IgD-negative memory B cell (primary cell): ENCODE results near the gene NAA50. TPM values are rescaled to one million over a fixed set of nuclear protein-coding genes. Genes with fewer than 3 reads are reported as not detected.
A peak's percentile ranks its signal among the peaks of the same experiment; 100 is the strongest.

Source experiments
- H3K27ac Mint-ChIP-seq, 3 donors: one replicate each; pipeline ENCODE4 v1.8.0; 2020 to 2022; ENCODE audit warnings: mild to moderate bottlenecking in 3 of 3, mixed read lengths in 3 of 3, moderate library complexity in 1 of 3
- H3K27me3 Mint-ChIP-seq: one replicate; pipeline ENCODE4 v1.8.0; 2021; ENCODE audit warnings: mixed read lengths
- H3K36me3 Mint-ChIP-seq: one replicate; pipeline ENCODE4 v1.8.0; 2020; ENCODE audit warnings: mild to moderate bottlenecking, mixed read lengths
- H3K4me1 Mint-ChIP-seq, 3 donors: one replicate each; pipeline ENCODE4 v1.8.0; 2020 to 2022; ENCODE audit warnings: mixed read lengths in 3 of 3, mild to moderate bottlenecking in 1 of 3
- H3K4me3 Mint-ChIP-seq, 4 donors: one replicate each; pipeline ENCODE4 v1.8.0; 2020 to 2022; ENCODE audit warnings: mild to moderate bottlenecking in 4 of 4, mixed read lengths in 4 of 4, moderate library complexity in 3 of 4
- H3K9me3 Mint-ChIP-seq, 3 donors: one replicate each; pipeline ENCODE4 v1.8.0; 2020 to 2021; ENCODE audit warnings: mixed read lengths in 3 of 3, mild to moderate bottlenecking in 1 of 3
- polyA plus RNA-seq: library from polyadenylated mRNA; unstranded; fragments of 300-500 nt; fragmentation: Illumina TruSeq; gene quantifications from one replicate; pipeline ENCODE4 v1.2.3, GENCODE V29; 2021

Gene NAA50
- polyA plus RNA-seq, 1 donor from 2014 or later = 104 TPM

DNA sequence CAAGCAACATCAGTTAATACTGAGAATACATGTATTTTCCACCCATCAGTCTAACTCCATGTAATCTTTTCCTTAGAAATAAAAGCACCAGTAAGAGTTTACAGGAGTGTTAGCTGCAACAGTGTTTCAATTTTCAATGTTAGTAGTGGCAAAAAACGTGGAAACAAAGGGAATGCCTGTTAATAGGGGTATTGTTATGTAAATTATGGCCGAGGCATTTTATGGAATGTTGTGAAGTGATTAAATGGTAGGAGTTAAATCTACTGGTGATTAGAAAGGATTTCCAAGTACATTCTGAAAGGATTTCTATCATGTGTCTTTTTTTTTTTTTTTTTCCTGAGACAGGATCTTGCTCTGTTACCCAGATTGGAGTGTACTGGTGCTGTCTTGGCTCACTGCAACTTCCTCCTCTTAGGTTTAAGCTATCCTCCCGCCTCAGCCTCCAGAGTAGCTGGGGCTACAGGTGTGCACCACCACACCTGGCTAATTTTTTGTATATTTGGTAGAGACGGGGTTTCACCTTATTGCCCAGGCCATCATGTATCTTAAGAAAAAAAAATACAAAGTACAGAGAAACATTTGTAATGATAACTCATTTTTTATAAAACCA is 7.4 kb upstream of the NAA50 start:
- Mint-ChIP-seq H3K27ac (peak overlapping the region in 1 of 3 donors; percentile 57), H3K27me3 (no peaks in the 10 kb centered on the region), H3K9me3 (peaks cover 0 to 4% (median 3%) of the 10 kb centered on the region in 3 donors), H3K4me3 (no peak overlapping the region), H3K36me3 (no peaks in the 10 kb centered on the region), H3K4me1 (peaks cover 15 to 29% (median 27%) of the 10 kb centered on the region in 3 donors)

DNA sequence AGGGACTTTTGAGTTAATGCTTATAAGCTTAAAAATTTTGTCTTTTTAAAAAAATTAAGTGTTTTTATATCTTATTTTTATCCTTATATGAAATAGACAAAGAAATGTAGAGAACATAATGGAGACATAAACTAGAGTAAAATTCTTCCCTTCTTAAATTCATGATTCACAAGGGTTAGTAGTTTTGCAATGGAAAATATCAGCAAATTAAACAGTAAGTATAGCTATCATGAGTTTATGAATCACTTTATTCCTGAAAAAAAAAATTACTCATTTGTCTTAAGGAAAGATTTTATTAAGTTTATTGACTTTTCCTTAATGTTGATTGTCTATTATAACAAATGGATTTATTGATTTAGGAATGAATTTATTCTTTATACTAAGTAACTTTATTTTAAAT is 5.1 kb upstream of the NAA50 start:
- Mint-ChIP-seq H3K4me1 (peaks cover 24 to 37% (median 32%) of the 10 kb centered on the region in 3 donors), H3K9me3 (no peaks in the 10 kb centered on the region), H3K36me3 (no peaks in the 10 kb centered on the region), H3K27me3 (no peaks in the 10 kb centered on the region), H3K4me3 (no peak overlapping the region), H3K27ac (no peak overlapping the region)

DNA sequence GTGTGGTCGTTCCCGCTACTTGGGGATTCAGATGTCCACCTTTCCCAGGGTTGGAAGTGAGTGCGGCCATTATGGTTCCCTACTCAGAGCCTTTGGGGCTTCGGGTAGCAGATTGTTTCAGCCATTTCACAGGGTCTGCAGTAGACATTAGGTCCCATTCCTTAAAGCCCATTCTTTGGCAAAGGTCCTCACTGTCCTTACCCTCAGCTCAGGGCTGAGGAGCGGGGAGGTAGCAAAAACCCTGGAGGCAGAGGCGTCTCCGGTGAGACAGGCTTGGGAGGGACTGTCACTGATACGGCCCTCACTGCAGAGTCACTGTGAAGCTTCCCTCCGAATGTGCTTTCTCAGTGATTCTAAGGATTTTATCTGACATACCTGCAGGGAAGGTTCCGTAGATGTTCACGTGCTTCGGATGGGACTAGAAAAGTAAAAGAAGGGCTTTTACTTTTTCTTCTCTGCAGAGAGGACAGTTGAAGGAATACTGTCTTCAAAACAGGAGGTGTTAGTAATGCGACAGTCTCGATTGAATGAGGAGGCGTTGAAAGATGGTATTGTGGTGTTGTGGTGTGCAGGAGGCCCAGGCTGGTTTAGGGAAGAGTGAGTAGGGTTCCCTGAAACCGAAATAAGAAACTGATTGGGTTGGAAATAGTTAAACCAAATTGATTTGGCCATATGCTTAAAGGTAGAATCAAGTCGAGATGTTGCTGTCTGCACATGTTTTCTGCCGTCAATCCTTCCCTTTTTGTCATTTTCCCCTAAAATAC is 1.4 kb upstream of the NAA50 start:
- Mint-ChIP-seq H3K27me3 (no peaks in the 10 kb centered on the region), H3K4me3 (peak overlapping the region; percentile 92 to 100 (median 98)), H3K36me3 (peaks cover 1% of the 10 kb centered on the region), H3K27ac (peak overlapping the region; percentile 95 to 100 (median 100)), H3K4me1 (peaks cover 29 to 45% (median 44%) of the 10 kb centered on the region in 3 donors), H3K9me3 (no peaks in the 10 kb centered on the region)

DNA sequence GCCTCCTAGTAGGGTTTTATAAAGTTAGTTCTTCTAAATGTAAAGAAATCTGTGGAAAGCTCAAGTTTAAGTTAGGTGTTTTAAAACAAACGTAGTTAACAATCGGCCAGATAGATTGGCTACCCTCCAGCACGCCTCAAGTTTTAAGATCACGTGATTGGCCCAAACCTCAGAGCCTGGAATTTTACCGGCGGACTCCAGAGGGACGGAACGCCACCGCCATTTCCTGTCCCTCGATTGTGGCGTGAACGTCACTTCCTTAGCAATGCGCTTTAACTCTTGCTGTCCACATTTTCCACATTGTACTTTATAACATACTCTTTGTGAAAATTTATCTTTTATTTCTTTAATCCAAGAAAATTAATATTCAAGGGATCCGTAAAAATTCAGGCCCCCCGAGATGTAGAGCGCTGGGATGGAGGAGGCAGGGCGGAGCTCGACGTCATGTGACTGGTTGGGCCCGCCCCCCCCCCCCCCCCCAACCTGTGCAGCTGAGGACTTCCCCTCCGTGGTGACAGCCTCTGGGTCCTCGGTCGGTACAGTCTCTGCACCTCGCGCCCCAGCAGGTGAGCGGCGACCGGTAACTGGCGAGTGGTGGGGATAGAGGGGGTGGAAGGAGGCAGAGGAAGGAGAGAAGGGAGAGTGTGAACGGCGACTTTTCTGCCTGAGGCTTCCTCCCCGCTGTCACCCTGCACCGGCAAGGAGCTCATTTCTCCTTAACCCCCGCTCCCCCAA is 666 bp upstream of the NAA50 start, which contains the start of gene ATP6V1A:
ATP6V1A (plus strand) TSS at position 488 of the 735 bp plus-strand sequence. CDS start 31,719 bp downstream, outside the sequence.
- H3K36me3 Mint-ChIP-seq = peaks cover 1% of the 10 kb centered on the region
- H3K9me3 Mint-ChIP-seq = no peaks in the 10 kb centered on the region

DNA sequence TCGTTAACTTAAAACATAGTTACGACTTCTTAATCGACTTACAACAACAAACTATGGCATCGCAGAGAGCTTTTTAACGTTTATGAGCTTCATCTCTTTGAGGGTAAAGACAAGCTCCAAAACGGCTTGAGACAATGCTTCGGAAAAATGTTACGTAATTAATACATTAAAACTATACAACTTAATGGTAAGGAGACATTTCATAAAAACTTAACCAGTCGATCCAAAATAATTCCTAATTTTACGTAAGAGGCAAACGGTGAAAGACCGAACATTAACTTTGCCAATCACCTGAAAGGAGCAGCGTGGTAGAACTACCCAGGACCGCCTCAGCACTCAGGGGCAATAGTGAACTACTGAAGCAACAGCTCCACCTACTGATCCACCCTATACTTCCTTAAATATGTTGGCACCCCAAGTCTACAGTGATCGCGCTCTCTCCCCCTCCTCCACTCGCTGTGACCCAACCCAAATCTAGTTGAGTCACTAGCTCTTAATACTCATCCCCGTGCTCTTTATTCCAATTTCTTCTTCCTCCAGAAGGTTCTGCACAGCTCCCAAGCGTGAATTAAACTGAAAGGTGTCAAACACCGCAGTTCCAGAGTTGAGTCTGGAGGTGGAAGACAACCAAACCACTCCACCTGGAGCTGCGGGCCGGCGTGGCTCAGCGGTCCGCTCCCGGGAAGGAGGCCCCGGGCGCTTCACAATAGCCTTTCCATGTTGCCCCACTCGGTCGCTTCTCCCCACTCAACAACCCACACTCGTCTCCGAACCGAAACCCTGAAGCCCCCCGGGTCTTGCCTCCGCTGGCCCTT is 901 bp downstream of the NAA50 start:
- H3K4me3 Mint-ChIP-seq = peak overlapping the region; percentile 92 to 100 (median 98)
- H3K9me3 Mint-ChIP-seq = no peaks in the 10 kb centered on the region
- peak overlapping the region; percentile 95 to 100 (median 100) for H3K27ac Mint-ChIP-seq
- peaks cover 1% of the 10 kb centered on the region for H3K36me3 Mint-ChIP-seq
- no peaks in the 10 kb centered on the region for H3K27me3 Mint-ChIP-seq
- peaks cover 43 to 58% (median 58%) of the 10 kb centered on the region in 3 donors for H3K4me1 Mint-ChIP-seq

More for the DNA sequence above, 666 bp upstream of the NAA50 start, which contains the start of gene ATP6V1A:
- H3K27ac Mint-ChIP-seq = peak within 1 kb of the TSS; percentile 95 to 100 (median 100)
- H3K4me1 Mint-ChIP-seq = peaks cover 34 to 48% (median 46%) of the 10 kb centered on the region in 3 donors
- no peaks in the 10 kb centered on the region for H3K27me3 Mint-ChIP-seq
- H3K4me3 Mint-ChIP-seq = peak within 1 kb of the TSS; percentile 92 to 100 (median 98)

DNA sequence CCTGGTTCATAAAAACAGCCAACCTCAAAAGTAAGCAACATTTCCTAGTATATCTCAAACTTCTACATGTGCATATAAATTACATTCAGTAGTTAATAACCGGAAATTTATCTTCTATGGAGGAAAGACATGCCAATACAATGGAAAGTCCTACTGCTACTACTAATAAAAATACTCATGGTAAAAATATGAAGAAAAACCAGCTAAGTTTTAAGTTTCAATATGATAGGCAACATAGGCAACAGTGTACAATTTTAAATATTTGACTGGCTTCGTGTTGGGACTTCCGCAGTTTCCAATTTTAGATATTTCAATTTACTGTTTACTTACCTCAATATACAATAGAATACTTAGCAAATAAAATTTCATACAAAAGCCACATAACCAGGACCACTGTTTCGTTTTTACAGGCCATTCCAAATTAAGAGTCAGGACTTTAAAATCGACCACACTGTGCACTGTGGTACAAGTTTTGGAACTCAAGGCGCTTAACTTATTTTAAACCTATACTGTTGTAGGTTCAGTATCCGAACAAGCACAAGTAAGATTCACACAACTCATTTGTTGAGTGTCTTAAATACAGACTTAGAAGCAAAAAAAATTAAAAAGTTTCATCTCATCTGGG is 2.9 kb downstream of the NAA50 start:
- Mint-ChIP-seq H3K27me3 (no peaks in the 10 kb centered on the region), H3K4me3 (peak overlapping the region; percentile 92 to 100 (median 98)), H3K4me1 (peaks cover 49 to 52% (median 51%) of the 10 kb centered on the region in 3 donors), H3K9me3 (no peaks in the 10 kb centered on the region), H3K36me3 (peaks cover 1% of the 10 kb centered on the region), H3K27ac (peak overlapping the region in 1 of 3 donors; percentile 90)

DNA sequence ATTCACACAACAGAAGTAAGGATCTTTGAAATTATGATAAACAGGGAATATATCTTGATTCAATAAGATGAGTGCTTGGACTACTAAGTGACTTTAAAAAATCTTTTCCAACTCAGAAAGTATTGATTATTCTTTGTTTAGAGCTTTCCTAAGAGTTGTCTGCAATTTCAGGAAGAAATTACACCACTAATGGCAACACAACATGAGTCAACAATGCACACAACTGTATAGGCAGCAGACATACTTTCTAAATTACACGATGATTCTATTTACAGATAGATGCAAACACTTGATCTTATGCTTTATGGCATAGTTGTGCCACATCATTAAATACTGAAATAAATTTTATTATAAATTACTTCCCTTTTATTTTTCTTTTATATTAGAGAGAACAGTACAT is 4.4 kb downstream of the NAA50 start:
- H3K27me3 Mint-ChIP-seq = no peaks in the 10 kb centered on the region
- peaks cover 1% of the 10 kb centered on the region for H3K36me3 Mint-ChIP-seq
- H3K27ac Mint-ChIP-seq = peak overlapping the region in 1 of 3 donors; percentile 76
- no peaks in the 10 kb centered on the region for H3K9me3 Mint-ChIP-seq
- H3K4me1 Mint-ChIP-seq = peaks cover 54 to 62% (median 58%) of the 10 kb centered on the region in 3 donors
- peak overlapping the region in 1 of 4 donors; percentile 80 for H3K4me3 Mint-ChIP-seq

DNA sequence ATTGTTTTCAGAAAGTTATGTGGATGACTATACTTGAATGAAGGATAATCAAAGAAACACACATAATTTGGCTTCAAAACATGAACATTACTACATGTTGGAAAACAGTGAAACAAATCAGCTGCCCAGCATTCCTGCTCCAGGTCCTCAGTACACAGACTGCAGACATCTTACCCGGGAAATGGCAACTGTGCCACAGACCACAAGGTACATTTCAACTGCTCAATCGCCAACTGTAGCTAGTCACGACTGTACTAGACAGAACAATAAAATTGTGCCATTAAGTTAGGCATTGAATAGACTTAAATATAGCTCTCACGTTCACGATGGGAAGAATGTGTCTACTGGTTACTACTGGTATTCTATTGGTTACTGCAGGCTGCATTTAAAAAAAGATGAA is 5.0 kb downstream of the NAA50 start:
- Mint-ChIP-seq H3K36me3 (peaks cover 1% of the 10 kb centered on the region), H3K4me1 (peaks cover 58 to 63% (median 62%) of the 10 kb centered on the region in 3 donors), H3K27ac (no peak overlapping the region), H3K27me3 (no peaks in the 10 kb centered on the region), H3K9me3 (no peaks in the 10 kb centered on the region), H3K4me3 (peak overlapping the region in 2 of 4 donors; percentile 3 to 15)

DNA sequence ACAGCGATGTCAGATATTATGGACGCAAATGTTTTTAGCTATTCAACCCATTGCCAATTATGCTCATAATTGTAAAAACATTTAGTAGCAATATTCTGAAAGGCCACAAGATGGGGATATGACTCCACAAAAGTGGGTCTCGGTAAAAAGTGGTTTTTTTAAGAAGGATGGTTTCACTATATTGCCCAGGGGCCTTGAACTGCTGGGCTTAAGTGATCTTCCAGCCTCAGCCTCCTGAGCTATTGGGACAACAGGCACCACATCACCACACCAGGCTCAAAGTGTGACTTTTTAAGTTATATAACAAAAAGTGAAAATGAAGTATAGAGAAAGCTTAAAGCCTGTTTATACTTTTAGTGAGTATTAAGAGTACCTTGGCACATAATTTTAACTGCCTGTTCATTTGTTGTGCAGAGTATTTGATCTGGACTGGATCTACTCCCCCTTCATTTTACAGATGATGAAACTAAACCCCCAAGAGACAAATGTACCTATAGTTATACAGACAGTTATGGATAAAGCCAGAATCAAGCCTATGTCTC is 9.4 kb downstream of the NAA50 start:
- peak overlapping the region; percentile 74 to 91 (median 88) for H3K27ac Mint-ChIP-seq
- H3K4me3 Mint-ChIP-seq = peak overlapping the region in 2 of 4 donors; percentile 13 to 68
- H3K9me3 Mint-ChIP-seq = no peaks in the 10 kb centered on the region
- H3K36me3 Mint-ChIP-seq = no peaks in the 10 kb centered on the region
- H3K4me1 Mint-ChIP-seq = peaks cover 45 to 61% (median 52%) of the 10 kb centered on the region in 3 donors
- H3K27me3 Mint-ChIP-seq = no peaks in the 10 kb centered on the region

DNA sequence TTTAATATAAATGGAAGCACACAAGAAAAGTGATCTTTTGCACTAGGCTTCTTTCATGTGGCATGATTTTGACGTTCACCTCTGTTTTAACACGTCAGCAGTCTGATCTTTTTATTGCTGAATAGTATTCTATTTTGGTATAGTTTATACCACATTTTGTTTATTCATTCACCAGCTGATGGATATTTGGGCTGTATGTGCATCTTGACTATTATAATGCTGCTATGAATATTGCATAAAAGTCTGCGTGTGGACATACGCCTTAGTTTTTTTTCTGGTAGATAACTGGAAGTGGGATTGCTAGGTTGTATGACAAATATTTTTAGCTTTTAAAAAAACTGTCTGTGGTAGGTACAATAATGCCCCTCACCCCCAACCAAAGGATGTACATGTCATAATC is 14.4 kb downstream of the NAA50 start:
- Mint-ChIP-seq H3K27me3 (no peaks in the 10 kb centered on the region), H3K4me1 (peaks cover 21 to 40% (median 23%) of the 10 kb centered on the region in 3 donors), H3K4me3 (no peak overlapping the region), H3K9me3 (no peaks in the 10 kb centered on the region), H3K36me3 (no peaks in the 10 kb centered on the region), H3K27ac (peak overlapping the region in 1 of 3 donors; percentile 51)

DNA sequence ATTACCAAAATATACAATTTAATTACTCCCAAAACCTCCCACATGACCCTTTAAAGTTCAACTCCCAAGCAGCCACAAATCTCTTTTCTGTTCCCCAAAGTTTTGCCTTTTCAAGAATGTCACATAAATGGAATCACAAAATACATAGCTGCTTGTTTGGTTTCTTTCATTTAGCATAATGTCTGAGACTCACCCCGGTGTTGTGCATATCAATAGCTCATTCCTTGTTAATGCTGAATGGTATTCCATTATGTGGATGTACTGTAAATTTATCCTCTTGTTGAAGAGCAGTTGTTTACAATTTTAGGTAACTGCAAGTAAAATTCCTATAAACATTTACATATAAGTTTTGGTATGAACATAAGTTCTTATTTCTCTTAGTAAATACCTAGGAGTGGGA is 15.5 kb downstream of the NAA50 start:
- Mint-ChIP-seq H3K36me3 (no peaks in the 10 kb centered on the region), H3K27me3 (no peaks in the 10 kb centered on the region), H3K27ac (no peak overlapping the region), H3K4me3 (no peak overlapping the region), H3K9me3 (no peaks in the 10 kb centered on the region), H3K4me1 (peaks cover 17 to 35% (median 17%) of the 10 kb centered on the region in 3 donors)

DNA sequence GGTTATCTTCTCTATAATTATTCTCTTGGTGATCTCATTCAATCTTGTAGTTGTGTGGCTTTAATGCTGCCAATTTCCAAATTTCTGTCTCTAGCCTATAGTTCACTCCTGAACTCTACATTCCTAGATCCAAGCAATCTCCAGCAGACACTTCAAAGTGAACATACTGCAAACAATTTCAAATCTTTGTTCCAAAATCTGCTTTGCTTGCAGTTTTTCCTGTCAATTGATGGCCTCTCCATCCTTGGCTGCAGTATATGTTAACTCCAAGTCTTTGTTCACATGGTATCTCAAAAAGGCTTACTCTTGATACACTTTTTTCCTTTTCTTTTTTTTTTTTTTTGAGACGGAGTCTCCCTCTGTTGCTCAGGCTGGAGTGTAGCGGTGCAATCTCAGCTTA is 17.4 kb downstream of the NAA50 start:
- Mint-ChIP-seq H3K9me3 (no peaks in the 10 kb centered on the region), H3K4me1 (peaks cover 10 to 25% (median 12%) of the 10 kb centered on the region in 3 donors), H3K36me3 (no peaks in the 10 kb centered on the region), H3K27me3 (no peaks in the 10 kb centered on the region), H3K4me3 (no peak overlapping the region), H3K27ac (no peak overlapping the region)

DNA sequence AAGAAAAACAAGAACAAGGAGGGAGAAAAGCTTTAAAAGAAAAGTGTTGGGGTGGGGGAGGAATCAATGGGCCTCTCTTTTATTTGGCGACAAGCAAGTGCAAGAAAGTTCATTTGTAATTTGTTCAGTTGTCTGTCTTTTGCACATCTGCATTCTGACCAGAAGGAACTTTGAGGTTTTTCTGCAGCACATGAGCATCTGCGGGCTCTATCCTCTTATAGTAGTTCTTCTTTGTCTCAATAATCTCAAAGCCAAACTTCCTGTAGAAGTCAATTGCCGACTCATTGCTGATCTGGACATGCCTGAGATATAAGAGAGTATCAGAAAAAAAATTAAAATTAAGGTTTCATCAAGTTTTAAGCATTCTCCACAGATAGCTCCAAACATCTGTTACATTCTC is 24.4 kb downstream of the NAA50 start:
- Mint-ChIP-seq H3K36me3 (peaks cover 3% of the 10 kb centered on the region), H3K27me3 (no peaks in the 10 kb centered on the region), H3K4me1 (peaks cover 2 to 14% (median 3%) of the 10 kb centered on the region in 3 donors), H3K27ac (peak overlapping the region in 1 of 3 donors; percentile 63), H3K4me3 (no peak overlapping the region), H3K9me3 (no peaks in the 10 kb centered on the region)
